B cell (primary cell): Measurements from ENCODE around the gene NCOA1. TPM values are rescaled to one million over a fixed set of nuclear protein-coding genes. Genes with fewer than 3 reads are reported as not detected.

Experiments used
- ATAC-seq: fragments of 200-7000 bp; cut with Tn5 transposase; one replicate; pipeline ENCODE4 v1.10.0; 2021; ENCODE audit warnings: low read depth, mild to moderate bottlenecking, moderate number of reproducible peaks, moderate library complexity
- CTCF ChIA-PET: fragments of 350-600 bp; sonication (Branson Sonifier 250); formaldehyde crosslinking; loops from one replicate; lab custom pipeline; 2021; ENCODE audit warnings: antibody characterized with exemption, inconsistent platforms; lab: Charles Lee
- POLR2A ChIA-PET: fragments of 350-600 bp; sonication (Branson Sonifier 250); formaldehyde crosslinking; loops from one replicate; lab custom pipeline; 2021; ENCODE audit warnings: antibody characterized with exemption; lab: Charles Lee
- DNase-seq: peaks from one replicate; pipeline ENCODE4 v3.0.0; 2013
- H2AFZ ChIP-seq: 2 replicates; pipeline ENCODE4 v1.6.1; 2012; ENCODE audit warnings: mild to moderate bottlenecking, low read depth, low read length; ENCODE audit not compliant: insufficient read depth, poor library complexity, severe bottlenecking
- H3K27ac ChIP-seq, 2 donors: 1 replicate in 1 of 2; 2 replicates in 1 of 2; pipeline ENCODE4 v1.5.1; 2012 to 2013; ENCODE audit warnings: low read length in 2 of 2, mild to moderate bottlenecking in 2 of 2, moderate library complexity in 1 of 2
- H3K27me3 ChIP-seq, 4 experiments: fragments of 200-600 bp in 1 of 4; sonication (generic) in 1 of 4; replicated peaks in 1 of 4; 1 replicate in 2 of 4; 2 replicates in 2 of 4; pipeline versions ENCODE4 v1.6.1 to v1.7.0; 2013 to 2016; ENCODE audit warnings: low read length in 3 of 4, mild to moderate bottlenecking in 2 of 4, mixed read lengths in 1 of 4, moderate library complexity in 1 of 4; ENCODE audit not compliant: insufficient read depth in 4 of 4, control insufficient read depth in 3 of 4; ENCODE audit errors: control extremely low read depth in 1 of 4
- H3K36me3 ChIP-seq, 2 experiments: replicated peaks in 1 of 2; 1 replicate in 1 of 2; 2 replicates in 1 of 2; pipeline versions ENCODE4 v1.6.1 to v1.7.1; 2013; ENCODE audit warnings: low read length in 1 of 2; ENCODE audit not compliant: insufficient read depth in 2 of 2, control insufficient read depth in 1 of 2; ENCODE audit errors: control extremely low read depth in 1 of 2, extremely low read depth in 1 of 2
- H3K4me1 ChIP-seq, 2 donors: fragments of 200-600 bp in 1 of 2; sonication (generic) in 1 of 2; 1 replicate in 1 of 2; 2 replicates in 1 of 2; pipeline versions ENCODE4 v1.5.1 to v1.6.1; 2013 to 2017; ENCODE audit warnings: low read length in 2 of 2; ENCODE audit not compliant: control insufficient read depth in 2 of 2, insufficient read depth in 2 of 2
- H3K4me2 ChIP-seq: replicated peaks from 2 replicates; pipeline ENCODE3; 2012; ENCODE audit warnings: mild to moderate bottlenecking, low read depth, low read length; ENCODE audit not compliant: poor library complexity, severe bottlenecking
- H3K4me3 ChIP-seq, 5 experiments: fragments of 200-600 bp in 1 of 5; sonication (generic) in 1 of 5; 1 replicate in 3 of 5; 2 replicates in 2 of 5; pipeline versions ENCODE4 v1.5.1 to v1.7.0; 2011 to 2016; ENCODE audit warnings: low read length in 4 of 5, mild to moderate bottlenecking in 4 of 5, low read depth in 2 of 5, control low read depth in 1 of 5, moderate library complexity in 1 of 5; ENCODE audit not compliant: insufficient read depth in 1 of 5; ENCODE audit errors: control extremely low read depth in 1 of 5, extremely low read depth in 1 of 5
- H3K79me2 ChIP-seq: fragments of 200-600 bp; sonication (generic); one replicate; pipeline ENCODE4 v1.6.0; 2016; ENCODE audit warnings: low read length; ENCODE audit not compliant: control insufficient read depth, insufficient read depth
- H3K9ac ChIP-seq: fragments of 200-600 bp; sonication (generic); 2 replicates; pipeline ENCODE4 v1.6.1; 2017; ENCODE audit warnings: mild to moderate bottlenecking, low read length, moderate library complexity
- H3K9me3 ChIP-seq, 3 donors: one replicate each; pipeline versions ENCODE4 v1.6.1 to v1.7.1; 2013; ENCODE audit warnings: low read length in 2 of 3; ENCODE audit not compliant: control insufficient read depth in 2 of 3, insufficient read depth in 1 of 3; ENCODE audit errors: control extremely low read depth in 1 of 3
- H4K20me1 ChIP-seq: 2 replicates; pipeline ENCODE4 v1.6.0; 2012; ENCODE audit warnings: mild to moderate bottlenecking, low read length; ENCODE audit not compliant: insufficient read depth, control insufficient read depth, poor library complexity, severe bottlenecking
- H3K27ac Mint-ChIP-seq: one replicate; pipeline ENCODE4 v1.8.0; 2021; ENCODE audit warnings: mixed read lengths
- H3K27me3 Mint-ChIP-seq: one replicate; pipeline ENCODE4 v1.8.0; 2021; ENCODE audit warnings: mixed read lengths
- H3K4me1 Mint-ChIP-seq: one replicate; pipeline ENCODE4 v1.8.0; 2021; ENCODE audit warnings: mixed read lengths
- H3K4me3 Mint-ChIP-seq: one replicate; pipeline ENCODE4 v1.8.0; 2021; ENCODE audit warnings: mixed read lengths
- H3K9me3 Mint-ChIP-seq: one replicate; pipeline ENCODE4 v1.8.0; 2022; ENCODE audit warnings: mixed read lengths; ENCODE audit not compliant: insufficient read depth
- CTCF ChIP-seq: fragments of 200-600 bp; IDR thresholded peaks from one replicate; pipeline ENCODE4 v1.8.0; 2022; ENCODE audit warnings: antibody characterized with exemption, mild to moderate bottlenecking
- EZH2 ChIP-seq: IDR thresholded peaks from 2 replicates; pipeline ENCODE4 v1.6.1; 2012; ENCODE audit warnings: borderline replicate concordance, low read depth, mild to moderate bottlenecking, moderate library complexity, low read length; ENCODE audit not compliant: insufficient read depth, poor library complexity, severe bottlenecking
- WGBS: methylation state at CpG from one replicate; pipeline ENCODE4 v1.1.5; 2013; ENCODE audit warnings: missing lambda C conversion rate; ENCODE audit not compliant: insufficient coverage; 5-methylcytosine and 5-hydroxymethylcytosine counted together
- intact Hi-C: fragments of 100-400 bp; cut with micrococcal nuclease; formaldehyde crosslinking; loops from one replicate; pipeline ENCODE4 v1.10.0; 2022
- polyA plus RNA-seq: library from polyadenylated mRNA; depleted of rRNA; stranded (reverse); fragments of >200 nt; gene quantifications from 2 replicates; pipeline ENCODE4 v1.2.3, GENCODE V29; 2012
- total RNA-seq, 2 donors: library from RNA; stranded (reverse); fragments of 120-200 nt in 1 of 2; gene quantifications; 1 replicate in 1 of 2; 2 replicates in 1 of 2; pipeline versions ENCODE4 v1.2.3 to v1.2.4, GENCODE V29; 2013 to 2022

NCOA1 gene
- total and polyA plus RNA-seq, 2 donors (not counting 1 experiment from before 2014, with no cell fraction given): 11.6 to 49.1 TPM

GRCh38 chr2:24494410-24494809, 3.4 kb downstream of the NCOA1 start:
- H3K27me3 ChIP-seq: no peaks in the 10 kb centered on the region
- Mint-ChIP-seq H3K4me3 (no peak overlapping the region), H3K4me1 (peaks cover 48% of the 10 kb centered on the region), H3K27me3 (no peaks in the 10 kb centered on the region), H3K9me3 (no peaks in the 10 kb centered on the region), H3K27ac (no peak overlapping the region)
- no peaks in the 10 kb centered on the region for H3K36me3 ChIP-seq
- 97% methylated on average over 3 of the region's 7 CpGs for WGBS
- ATAC-seq: no peak
- intact Hi-C loops: loop anchor here (5.0 kb wide), 2 partner anchors 548 to 1178 kb away; partner anchors contain the start of genes DTNB and EFR3B
- POLR2A ChIA-PET: no interaction called here
- no peak overlapping the region for H3K27ac ChIP-seq
- TF ChIP-seq EZH2 (no peak), CTCF (no peak)
- peaks cover 26% of the 10 kb centered on the region for H3K79me2 ChIP-seq
- no peak for DNase-seq
- no peaks in the 10 kb centered on the region for H3K9me3 ChIP-seq
- no peak overlapping the region for H3K9ac ChIP-seq
- H2AFZ ChIP-seq: no peak overlapping the region
- H3K4me3 ChIP-seq: no peak overlapping the region
- no peak overlapping the region for H3K4me2 ChIP-seq
- CTCF ChIA-PET: no interaction called here
- H4K20me1 ChIP-seq: peaks cover 6% of the 10 kb centered on the region
- peaks cover 19 to 20% of the 10 kb centered on the region in 2 donors for H3K4me1 ChIP-seq

- DNase-seq (no peak), ATAC-seq (no peak)
- Mint-ChIP-seq H3K27me3 (no peaks in the 10 kb centered on the region), H3K4me1 (peaks cover 39% of the 10 kb centered on the region), H3K4me3 (no peak overlapping the region), H3K9me3 (no peaks in the 10 kb centered on the region), H3K27ac (no peak overlapping the region)
- Histone ChIP-seq H3K9ac (no peak overlapping the region), H2AFZ (no peak overlapping the region), H3K9me3 (no peaks in the 10 kb centered on the region), H3K4me3 (no peak overlapping the region), H3K36me3 (no peaks in the 10 kb centered on the region), H3K4me1 (peaks cover 9 to 10% of the 10 kb centered on the region in 2 donors), H3K4me2 (no peak overlapping the region), H3K27me3 (no peaks in the 10 kb centered on the region), H3K27ac (no peak overlapping the region), H3K79me2 (peaks cover 35% of the 10 kb centered on the region), H4K20me1 (peaks cover 11% of the 10 kb centered on the region)
- TF ChIP-seq CTCF (no peak), EZH2 (no peak)
- intact Hi-C loops: no loop called here
- 100% methylated on average over 1 of the region's 4 CpGs for WGBS
- POLR2A ChIA-PET: no interaction called here
- CTCF ChIA-PET: no interaction called here
Observed at GRCh38 chr2:24495451-24495850, 4.4 kb downstream of the NCOA1 start.
